Measurements from ENCODE around the gene PPP1R14B.

The PPP1R14B gene

DNA sequence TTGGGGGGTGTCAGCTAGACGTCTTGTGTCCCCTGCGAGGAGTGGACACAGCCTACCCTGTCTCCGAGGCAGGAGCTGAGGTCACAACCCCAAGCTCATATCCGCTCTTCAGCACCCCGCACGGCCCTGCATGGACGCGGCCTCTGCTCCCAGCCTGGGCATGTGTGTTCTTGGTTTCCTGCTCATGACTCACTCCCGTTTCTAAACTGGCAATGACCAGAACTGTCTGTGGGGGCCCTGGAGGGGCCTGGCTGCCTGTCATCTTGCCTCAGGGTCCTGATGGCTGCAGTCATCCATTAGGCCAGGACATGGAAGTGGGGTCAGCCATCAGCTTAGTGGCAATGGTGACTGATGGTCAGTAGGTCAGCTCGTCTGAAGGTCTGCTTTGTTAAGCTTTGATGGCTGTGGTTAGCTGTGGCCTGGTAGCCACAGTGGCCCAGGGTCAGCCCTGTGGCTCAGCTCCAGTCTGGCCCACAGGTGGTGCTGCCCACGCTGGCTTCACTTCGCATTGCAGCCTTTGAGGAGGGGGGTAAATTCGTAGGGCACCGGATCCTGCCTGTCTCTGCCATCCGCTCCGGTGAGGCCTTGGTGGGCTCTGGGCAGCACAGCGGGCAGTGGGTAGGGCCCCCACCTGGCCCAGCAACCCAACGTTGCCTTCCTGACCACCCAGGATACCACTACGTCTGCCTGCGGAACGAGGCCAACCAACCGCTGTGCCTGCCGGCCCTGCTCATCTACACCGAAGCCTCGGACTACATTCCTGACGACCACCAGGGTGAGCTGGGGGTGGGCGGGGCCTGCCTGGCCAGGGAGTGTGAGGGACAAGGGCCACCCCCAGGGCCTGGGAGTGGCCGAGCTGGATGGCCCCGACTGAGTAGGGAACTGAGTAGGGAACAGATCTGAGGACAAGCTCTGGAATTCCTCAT lies 16.5 kb upstream of the PPP1R14B start:
- no peak overlapping the region for H3K4me3 ChIP-seq (ENCODE audit: control insufficient read depth, low read depth, low read length)
- TF ChIP-seq, protein P1, sequence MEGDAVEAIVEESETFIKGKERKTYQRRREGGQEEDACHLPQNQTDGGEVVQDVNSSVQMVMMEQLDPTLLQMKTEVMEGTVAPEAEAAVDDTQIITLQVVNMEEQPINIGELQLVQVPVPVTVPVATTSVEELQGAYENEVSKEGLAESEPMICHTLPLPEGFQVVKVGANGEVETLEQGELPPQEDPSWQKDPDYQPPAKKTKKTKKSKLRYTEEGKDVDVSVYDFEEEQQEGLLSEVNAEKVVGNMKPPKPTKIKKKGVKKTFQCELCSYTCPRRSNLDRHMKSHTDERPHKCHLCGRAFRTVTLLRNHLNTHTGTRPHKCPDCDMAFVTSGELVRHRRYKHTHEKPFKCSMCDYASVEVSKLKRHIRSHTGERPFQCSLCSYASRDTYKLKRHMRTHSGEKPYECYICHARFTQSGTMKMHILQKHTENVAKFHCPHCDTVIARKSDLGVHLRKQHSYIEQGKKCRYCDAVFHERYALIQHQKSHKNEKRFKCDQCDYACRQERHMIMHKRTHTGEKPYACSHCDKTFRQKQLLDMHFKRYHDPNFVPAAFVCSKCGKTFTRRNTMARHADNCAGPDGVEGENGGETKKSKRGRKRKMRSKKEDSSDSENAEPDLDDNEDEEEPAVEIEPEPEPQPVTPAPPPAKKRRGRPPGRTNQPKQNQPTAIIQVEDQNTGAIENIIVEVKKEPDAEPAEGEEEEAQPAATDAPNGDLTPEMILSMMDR (conservative IDR thresholded peaks at IDR 0.05; ENCODE audit: control insufficient read depth, insufficient read depth, low read depth, low read length): no peak
- peak; percentile 51 for DNase-seq (ENCODE audit: low read depth)

DNA sequence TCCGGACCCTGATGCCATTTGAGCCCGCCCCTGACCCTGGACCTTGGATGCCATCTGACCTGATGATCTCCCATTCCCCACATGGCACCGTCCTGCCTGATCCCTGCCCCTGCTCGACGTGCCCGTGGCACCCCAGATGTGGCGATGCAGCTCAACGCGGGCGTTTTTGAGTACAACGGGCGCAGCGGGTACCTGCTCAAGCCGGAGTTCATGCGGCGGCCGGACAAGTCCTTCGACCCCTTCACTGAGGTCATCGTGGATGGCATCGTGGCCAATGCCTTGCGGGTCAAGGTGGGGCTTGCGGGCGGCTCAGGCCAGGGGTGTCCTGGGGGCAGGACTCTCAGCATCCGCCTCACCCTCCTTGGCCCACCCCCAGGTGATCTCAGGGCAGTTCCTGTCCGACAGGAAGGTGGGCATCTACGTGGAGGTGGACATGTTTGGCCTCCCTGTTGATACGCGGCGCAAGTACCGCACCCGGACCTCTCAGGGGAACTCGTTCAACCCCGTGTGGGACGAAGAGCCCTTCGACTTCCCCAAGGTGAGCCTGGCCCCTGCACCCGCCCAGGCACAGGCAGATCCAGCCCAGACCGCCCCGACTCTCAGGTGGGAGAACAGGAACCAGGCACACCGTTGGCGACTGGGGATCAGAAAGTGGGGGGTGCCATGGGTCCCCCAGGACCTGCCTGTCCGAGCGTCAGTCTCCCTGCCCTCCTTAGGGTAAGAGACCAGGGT lies 15.7 kb upstream of the PPP1R14B start:
- no peak overlapping the region for H3K4me3 ChIP-seq (ENCODE audit: control insufficient read depth, low read depth, low read length)
- DNase-seq (ENCODE audit: low read depth): no peak
- TF ChIP-seq, protein P1 (conservative IDR thresholded peaks at IDR 0.05; ENCODE audit: control insufficient read depth, insufficient read depth, low read depth, low read length): no peak

DNA sequence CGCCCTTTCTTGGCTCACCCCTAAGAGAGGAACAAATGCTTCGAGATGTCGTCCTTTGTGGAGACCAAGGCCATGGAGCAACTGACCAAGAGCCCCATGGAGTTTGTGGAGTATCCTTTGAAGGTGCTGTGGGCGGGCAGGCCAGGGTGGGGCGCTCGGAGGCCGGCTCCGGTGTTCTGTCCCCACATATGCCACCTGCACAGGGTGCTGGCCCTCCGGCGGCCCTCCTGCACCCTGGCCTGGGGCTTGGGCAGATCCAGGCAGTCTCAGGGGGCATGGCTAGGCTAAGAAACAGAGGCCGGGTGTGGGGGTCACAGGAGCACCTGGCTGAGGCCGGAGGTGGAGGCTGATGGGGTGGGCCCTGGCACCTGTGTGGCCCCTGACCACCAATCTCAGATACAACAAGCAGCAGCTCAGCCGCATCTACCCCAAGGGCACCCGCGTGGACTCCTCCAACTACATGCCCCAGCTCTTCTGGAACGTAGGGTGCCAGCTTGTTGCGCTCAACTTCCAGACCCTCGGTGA lies 14.9 kb upstream of the PPP1R14B start:
- no peak for DNase-seq (ENCODE audit: low read depth)
- TF ChIP-seq, protein P1 (conservative IDR thresholded peaks at IDR 0.05; ENCODE audit: control insufficient read depth, insufficient read depth, low read depth, low read length): no peak
- H3K4me3 ChIP-seq (ENCODE audit: control insufficient read depth, low read depth, low read length): no peak overlapping the region

DNA sequence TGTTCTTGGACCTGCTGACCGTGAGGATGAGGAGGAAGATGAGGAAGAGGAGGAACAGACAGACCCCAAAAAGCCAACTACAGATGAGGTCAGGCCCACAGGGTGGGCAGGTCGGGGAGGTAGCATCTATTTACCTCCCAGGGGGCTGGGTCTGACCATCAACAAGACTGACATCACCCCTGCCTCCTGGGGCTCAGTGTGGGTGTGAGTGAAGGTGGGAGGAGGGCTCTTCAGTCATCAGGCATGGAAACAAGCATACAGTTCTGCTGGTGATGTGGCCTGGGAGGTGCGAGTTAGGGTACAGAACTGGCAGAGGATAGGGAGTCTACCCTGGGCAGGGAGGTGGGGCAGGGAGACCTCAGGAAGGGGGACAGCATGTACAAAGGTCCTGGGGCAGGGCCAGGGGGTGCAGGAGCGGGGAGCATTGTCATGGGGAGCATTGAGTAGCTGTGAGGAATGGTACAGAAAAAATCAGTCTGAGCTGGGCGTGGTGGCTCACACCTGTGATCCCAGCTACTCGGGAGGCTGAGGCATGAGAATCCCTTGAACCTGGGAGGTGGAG lies 13.5 kb upstream of the PPP1R14B start:
- TF ChIP-seq, protein P1 (conservative IDR thresholded peaks at IDR 0.05; ENCODE audit: control insufficient read depth, insufficient read depth, low read depth, low read length): no peak
- H3K4me3 ChIP-seq (ENCODE audit: control insufficient read depth, low read depth, low read length): no peak overlapping the region
- DNase-seq (ENCODE audit: low read depth): no peak

DNA sequence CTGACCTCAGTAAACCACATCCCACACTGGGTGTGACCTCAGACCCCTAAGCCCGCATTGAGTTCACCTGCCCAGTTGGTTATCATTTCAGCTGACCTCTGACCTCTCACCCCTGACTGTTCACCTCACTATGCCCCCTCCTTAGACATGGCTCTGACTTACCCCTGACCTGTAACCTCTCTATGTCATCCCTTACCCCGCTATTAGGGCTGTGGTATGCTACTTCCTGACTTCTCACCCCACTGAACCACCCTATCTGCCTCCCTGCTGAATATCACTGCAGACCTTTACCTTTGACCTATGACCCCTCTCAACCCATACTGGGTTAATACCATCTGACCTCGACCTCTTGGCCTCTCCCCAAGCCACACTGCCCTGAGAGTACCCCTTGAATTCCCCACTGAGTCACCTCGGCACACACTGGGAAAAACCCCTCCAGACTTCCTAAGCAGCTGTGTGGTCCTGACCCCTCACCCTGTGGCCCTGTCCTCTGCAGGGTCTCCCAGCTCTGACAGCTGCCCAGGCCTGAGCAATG lies 12.9 kb upstream of the PPP1R14B start:
- TF ChIP-seq, protein P1 (conservative IDR thresholded peaks at IDR 0.05; ENCODE audit: control insufficient read depth, insufficient read depth, low read depth, low read length): no peak
- DNase-seq (ENCODE audit: low read depth): no peak
- no peak overlapping the region for H3K4me3 ChIP-seq (ENCODE audit: control insufficient read depth, low read depth, low read length)

DNA sequence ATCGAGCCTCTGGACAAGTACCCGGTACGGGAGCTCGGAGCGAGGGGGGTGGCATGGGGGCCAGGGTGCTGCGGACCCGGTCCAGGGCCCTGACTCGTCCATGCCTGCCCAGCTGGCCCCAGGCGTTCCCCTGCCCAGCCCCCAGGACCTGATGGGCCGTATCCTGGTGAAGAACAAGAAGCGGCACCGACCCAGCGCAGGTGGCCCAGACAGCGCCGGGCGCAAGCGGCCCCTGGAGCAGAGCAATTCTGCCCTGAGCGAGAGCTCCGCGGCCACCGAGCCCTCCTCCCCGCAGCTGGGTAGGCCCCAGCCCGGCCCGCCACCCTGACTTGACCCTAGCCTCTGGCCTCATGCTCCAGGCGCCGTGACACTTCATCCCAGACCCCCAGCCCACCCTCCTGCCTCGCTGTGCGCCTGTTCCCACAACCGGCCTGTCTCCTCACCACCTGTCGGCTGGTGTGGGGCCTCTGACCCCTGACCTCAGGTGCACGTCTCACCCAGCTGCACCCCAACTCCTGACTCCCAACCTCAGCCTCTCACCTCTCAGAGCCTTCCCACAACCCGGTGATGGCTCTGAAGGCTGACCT lies 12.3 kb upstream of the PPP1R14B start:
- no peak for DNase-seq (ENCODE audit: low read depth)
- TF ChIP-seq, protein P1 (conservative IDR thresholded peaks at IDR 0.05; ENCODE audit: control insufficient read depth, insufficient read depth, low read depth, low read length): no peak
- no peak overlapping the region for H3K4me3 ChIP-seq (ENCODE audit: control insufficient read depth, low read depth, low read length)

Measured in fibroblast of mammary gland (primary cell).